ENCODE measurements around the gene C8B.

C8B gene

GRCh38 chr1:56965916-56966697, at the start of gene C8B:
Gene C8B (minus strand): TSS chr1:56966015. CDS start chr1:56965948, 67 bp downstream.
- FAIRE-seq, result no peak

GRCh38 chr1:57015071-57015470, 49.3 kb upstream of the C8B start:
- FAIRE-seq, result no peak

- no peak for FAIRE-seq
These were observed 47.7 kb upstream of the C8B start for GRCh38 chr1:57013522-57013921.

- no peak for FAIRE-seq
These were observed 46.5 kb upstream of the C8B start for GRCh38 chr1:57012315-57012714.

DNA sequence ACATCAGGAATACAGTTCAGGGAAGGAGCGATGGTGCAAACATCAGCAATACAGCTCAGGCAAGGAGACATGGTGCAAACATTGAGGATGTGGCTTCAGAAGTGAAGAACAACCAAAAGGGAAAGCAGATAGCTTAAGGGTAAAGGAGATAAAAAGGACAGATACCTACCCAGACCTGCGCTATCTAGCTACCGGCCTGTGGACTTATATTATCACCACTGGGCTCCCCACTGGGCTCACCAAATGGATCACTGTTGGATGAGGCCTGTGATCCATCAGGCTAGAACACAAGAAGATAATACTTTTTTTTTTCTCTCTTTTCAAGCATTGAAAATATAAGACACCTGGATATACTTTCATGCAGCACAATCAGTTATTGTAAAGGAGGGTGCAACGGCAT, 44.7 kb upstream of the C8B start:
- FAIRE-seq, result no peak

DNA sequence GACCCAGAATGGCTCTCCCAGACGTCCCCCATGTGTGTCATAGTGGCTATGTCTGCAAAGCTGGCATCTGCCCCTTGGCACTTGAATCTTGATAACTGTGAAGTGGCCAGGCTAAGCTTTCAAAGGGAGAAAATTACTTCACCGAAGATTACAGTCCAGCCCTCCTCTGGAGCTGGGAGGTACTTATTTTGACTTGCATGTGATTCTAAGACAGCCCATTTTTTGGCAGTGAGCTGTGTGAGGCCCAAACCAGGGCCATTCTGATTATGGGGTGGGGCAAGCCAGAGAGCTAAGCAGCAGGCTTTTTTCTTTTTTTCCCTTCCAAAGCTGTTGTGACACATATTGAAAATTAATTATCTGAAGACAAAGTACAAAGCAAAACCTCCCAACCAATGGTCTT, 42.1 kb upstream of the C8B start:
- no peak for FAIRE-seq

- FAIRE-seq, result no peak
These were observed 41.7 kb upstream of the C8B start for GRCh38 chr1:57007472-57007871.

DNA sequence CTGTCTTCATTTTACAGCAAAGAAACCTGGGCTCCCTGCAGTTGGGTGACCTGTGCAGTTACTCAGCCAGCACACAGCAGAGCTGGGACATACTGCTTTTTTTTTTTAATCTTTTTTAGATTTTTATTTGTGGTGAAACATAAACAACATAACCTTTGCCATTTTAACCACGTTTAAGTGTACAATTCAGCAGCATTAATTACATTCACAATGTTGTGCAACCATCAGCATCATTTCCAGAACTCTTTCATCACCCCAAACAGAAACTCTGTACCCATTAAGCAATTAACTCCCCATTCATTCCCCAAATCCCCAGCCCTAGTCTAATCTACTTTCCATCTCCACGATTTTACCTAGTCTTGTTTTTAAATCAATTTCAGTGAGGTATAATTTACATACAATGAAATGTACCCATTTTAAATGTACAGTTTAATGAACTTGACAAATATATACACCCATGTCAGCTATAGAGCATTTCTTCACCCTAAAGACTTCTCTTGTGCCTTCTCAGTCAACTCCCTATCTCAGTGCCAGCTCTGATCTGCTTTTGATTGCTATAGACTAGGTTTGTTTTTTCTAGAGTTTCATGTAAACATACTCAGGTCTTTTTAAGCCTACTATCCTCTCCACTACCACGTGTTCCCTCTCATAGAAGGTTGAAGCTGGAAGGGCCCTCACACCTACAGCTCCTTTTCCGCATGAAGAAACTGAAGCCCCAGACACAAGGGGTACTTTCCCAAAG, 37.8 kb upstream of the C8B start:
- no peak for FAIRE-seq

DNA sequence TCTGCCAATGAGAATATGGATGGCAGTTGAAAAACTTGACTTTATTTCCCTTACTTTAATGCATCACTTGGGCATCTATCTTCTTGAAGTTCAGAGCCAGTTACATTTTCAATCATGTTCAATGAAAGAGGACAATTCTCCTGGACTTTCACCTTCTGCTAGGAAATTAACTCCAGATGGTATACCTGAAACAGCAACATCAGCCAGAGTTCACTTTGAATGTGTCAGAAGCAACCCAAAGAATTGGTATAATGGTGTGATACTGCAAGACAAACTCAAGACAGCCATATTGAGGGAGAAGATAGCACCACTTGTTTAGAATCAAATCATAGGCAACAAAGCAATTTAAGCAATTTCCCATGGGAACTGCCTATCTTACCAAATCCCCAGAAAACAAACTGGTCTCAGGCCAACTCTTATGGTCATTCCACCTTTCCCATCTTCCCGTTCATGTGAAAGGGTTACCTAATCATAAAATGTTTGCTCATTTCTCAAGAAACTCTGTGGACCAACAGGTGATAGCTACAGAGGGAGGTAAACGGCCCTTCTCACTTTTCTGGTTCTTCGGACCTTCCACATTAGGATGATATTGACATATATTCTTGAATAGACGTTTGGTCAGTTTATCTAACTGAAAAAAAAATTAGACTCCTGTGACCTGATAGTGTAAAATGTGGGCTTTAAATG, 29.7 kb upstream of the C8B start:
- FAIRE-seq, result no peak

- no peak for FAIRE-seq
These were observed 27.7 kb upstream of the C8B start for GRCh38 chr1:56993475-56993874.

GRCh38 chr1:56992318-56993125, 26.7 kb upstream of the C8B start:
- no peak for FAIRE-seq

DNA sequence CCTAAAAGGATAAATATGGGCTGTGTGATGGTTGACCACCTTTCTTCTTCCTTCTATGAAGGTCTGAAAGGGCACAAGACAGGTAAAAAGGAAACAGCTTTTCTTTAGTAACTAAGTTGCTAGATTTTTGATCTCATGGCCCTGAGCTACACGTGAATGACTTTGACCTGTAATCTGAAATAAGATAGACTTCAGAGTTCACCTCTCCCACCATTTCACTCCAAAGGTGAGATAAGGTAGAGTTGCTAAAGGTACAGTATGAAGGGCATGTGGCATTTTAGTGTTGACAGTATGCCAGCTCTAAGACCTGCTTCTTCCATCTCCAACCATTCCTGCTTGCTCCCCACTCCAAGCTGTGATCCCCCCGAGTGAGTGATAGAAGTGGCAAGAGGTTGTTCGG, 25.8 kb upstream of the C8B start:
- no peak for FAIRE-seq

GRCh38 chr1:56986397-56986796, 20.6 kb upstream of the C8B start:
- no peak for FAIRE-seq

GRCh38 chr1:56985857-56986256, 20.0 kb upstream of the C8B start:
- FAIRE-seq, result no peak

- no peak for FAIRE-seq
These were observed 17.7 kb upstream of the C8B start for GRCh38 chr1:56983484-56983883.

- FAIRE-seq, result no peak
These were observed 14.4 kb upstream of the C8B start for GRCh38 chr1:56979986-56980755.

GRCh38 chr1:56978819-56979218, 13.0 kb upstream of the C8B start:
- FAIRE-seq, result no peak

GRCh38 chr1:56977910-56978309, 12.1 kb upstream of the C8B start:
- no peak for FAIRE-seq

DNA sequence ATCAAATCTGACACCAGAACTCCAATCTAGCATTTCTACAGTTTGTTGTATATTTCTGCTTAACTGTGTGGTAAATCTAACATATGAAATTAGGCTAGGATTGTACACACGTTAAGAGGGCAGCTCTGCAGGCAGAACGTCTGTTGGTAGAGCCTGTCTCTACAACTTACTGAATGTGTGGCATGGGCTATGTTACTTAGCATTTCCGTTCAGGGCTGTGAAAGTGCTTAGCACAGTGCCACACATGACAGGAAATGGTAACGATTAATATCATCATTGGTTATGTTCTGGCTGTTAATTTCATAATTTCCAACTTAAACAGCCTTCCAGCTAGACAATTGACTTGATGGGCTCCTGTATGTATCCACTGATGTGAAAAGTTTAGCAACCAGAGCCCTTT, 9.6 kb upstream of the C8B start:
- FAIRE-seq, result no peak

DNA sequence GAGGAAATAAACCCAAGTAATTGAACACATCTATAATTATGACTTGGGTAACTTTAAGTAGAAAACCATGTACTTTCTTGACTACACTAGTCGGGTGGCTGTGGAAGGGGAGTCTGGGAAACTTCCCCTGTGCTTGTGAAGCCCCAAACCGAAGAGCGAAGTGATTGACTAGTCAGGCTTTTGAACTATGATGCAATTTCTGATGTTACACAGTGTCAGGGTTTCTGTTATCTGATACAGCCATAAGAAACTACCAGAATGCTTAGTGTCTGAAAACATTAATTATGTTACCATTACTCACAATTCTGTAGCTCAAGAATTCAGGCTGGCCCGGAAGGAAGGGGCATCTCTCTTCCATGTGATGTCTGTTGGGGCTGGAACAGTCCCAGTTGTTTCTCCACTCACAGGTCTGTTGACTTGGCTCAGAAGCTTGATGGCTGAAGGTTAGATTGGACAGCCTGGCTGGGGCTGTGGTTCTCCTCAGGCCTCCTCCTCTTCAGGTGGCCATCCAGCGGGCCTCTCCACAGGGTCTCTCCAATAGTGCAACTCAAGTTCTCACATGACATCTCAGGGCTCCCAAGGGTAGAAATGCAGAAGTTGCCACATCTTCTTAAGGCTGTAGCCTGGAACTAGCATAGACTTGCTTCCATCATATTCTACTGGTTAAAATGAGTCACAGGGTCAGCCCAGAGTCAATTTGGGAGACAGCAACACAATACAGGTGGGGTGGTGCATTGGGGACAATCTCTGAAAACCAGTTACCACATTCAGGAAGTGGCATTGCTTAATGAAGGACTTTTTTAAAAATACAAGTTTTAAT, 8.3 kb upstream of the C8B start:
- FAIRE-seq, result no peak

DNA sequence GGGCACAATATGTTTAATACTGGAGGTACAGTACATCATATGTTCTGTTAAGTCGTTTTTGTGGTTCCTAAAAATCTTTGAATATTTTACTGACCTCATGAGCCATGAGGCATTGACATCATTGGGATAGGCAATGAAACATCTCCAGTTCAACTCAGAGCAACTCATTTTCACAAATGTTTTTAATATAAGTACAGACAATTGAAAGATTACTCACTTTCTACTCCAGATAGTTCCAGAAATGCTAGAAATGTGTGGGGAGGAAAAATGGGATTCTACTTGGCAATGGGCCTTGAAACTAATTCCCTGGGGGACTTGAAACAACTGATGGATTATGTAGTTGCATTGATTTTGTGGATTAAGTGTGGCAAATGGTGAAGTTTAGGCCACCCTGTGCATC, 7.2 kb upstream of the C8B start:
- FAIRE-seq, result no peak

All from A204.1 (cell line).